Memory B cell (primary cell): Measurements from ENCODE around the gene IFNG.
"Not testable (repeated sequence)": the region's sequence is repeated elsewhere in the genome, so short reads cannot be mapped to it uniquely, and the experiment has no call there.

Experiments used
- ATAC-seq: fragments of 150-1000 bp; cut with Tn5 transposase; 2 replicates; pipeline ENCODE4 v1.10.0; 2021; ENCODE audit warnings: low read depth, mild to moderate bottlenecking, moderate library complexity
- DNase-seq, 2 donors: peaks; one replicate each; pipeline ENCODE4 v3.0.0; 2022; ENCODE audit warnings: low spot score in 2 of 2
- H3K27ac Mint-ChIP-seq: one replicate; pipeline ENCODE4 v1.8.0; 2022; ENCODE audit warnings: mild to moderate bottlenecking, moderate library complexity, mixed read lengths
- H3K27me3 Mint-ChIP-seq: one replicate; pipeline ENCODE4 v1.8.0; 2022; ENCODE audit warnings: mixed read lengths
- H3K36me3 Mint-ChIP-seq: one replicate; pipeline ENCODE4 v1.8.0; 2022; ENCODE audit warnings: mild to moderate bottlenecking, mixed read lengths
- H3K4me1 Mint-ChIP-seq: one replicate; pipeline ENCODE4 v1.8.0; 2022; ENCODE audit warnings: mixed read lengths
- H3K4me3 Mint-ChIP-seq: one replicate; pipeline ENCODE4 v1.8.0; 2022; ENCODE audit warnings: mild to moderate bottlenecking, moderate library complexity, mixed read lengths
- H3K9me3 Mint-ChIP-seq: one replicate; pipeline ENCODE4 v1.8.0; 2022; ENCODE audit warnings: mixed read lengths

IFNG gene

DNA sequence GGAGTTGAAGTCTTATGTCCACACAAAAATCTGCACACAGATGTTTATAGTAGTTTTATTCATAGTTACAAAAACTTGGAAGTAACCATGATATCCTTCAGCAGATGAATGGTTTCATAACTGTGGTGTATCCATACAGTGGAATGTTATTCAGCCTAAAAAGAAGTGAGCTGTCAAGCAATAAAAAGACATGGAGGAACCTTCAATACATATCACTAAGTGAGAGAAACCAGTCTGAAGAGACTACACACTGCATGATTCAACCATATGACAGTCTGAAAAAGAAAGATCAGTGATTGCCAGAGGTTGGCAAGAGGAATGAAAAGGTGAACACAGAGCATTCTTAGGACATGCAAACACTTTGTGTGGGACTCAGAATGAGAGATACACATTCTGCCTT lies 18.6 kb upstream of the IFNG start:
- H3K27me3 Mint-ChIP-seq: no peaks in the 10 kb centered on the region
- no peak overlapping the region for H3K4me3 Mint-ChIP-seq
- peaks cover 22% of the 10 kb centered on the region for H3K4me1 Mint-ChIP-seq
- H3K27ac Mint-ChIP-seq: no peak overlapping the region
- DNase-seq (no peak), ATAC-seq (no peak)
- no peaks in the 10 kb centered on the region for H3K9me3 Mint-ChIP-seq
- peaks cover 9% of the 10 kb centered on the region for H3K36me3 Mint-ChIP-seq

DNA sequence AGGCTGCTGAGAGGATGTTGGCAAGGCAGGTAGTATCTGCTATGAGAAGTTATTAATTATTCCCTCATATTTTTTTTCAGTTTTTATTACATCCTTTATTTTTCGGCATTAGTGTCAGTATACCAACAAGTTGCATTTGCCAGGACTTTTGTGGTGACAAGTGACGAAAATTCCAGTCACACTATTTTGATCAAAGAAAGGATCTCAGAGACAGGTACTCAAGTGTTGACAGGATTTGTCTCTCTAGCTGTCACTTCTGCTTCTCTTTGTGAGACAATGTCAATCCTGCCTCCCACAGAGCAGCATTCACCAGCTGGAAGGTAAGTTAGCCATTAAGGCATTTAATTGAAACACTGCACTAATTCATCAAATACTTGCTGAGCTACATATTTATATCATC lies 18.0 kb upstream of the IFNG start:
- no peak overlapping the region for H3K4me3 Mint-ChIP-seq
- H3K36me3 Mint-ChIP-seq: peaks cover 9% of the 10 kb centered on the region
- H3K27me3 Mint-ChIP-seq: no peaks in the 10 kb centered on the region
- DNase-seq: no peak
- peak overlapping the region; percentile 96 for H3K27ac Mint-ChIP-seq
- H3K9me3 Mint-ChIP-seq: no peaks in the 10 kb centered on the region
- ATAC-seq: no peak
- peaks cover 22% of the 10 kb centered on the region for H3K4me1 Mint-ChIP-seq

DNA sequence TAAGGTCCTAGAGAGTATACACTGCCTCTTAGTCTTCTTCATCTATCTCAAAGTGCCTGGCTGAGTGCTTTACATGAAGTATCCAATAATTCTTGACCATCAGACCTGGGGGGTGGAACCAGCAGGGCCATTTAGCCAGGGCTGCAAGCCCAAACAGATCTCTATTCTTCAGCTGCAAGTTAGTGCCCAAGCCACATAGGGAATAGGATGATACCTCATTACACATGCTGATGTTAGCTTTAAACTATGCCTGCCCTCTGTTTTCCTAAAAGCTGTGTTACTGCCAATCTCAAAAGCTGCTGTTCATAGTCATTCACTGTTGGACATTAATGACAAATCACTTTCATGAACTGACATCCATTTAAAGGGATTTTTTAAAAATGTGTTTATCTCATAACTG lies 16.7 kb upstream of the IFNG start:
- Mint-ChIP-seq H3K4me1 (peaks cover 19% of the 10 kb centered on the region), H3K9me3 (no peaks in the 10 kb centered on the region), H3K36me3 (peaks cover 9% of the 10 kb centered on the region), H3K27me3 (no peaks in the 10 kb centered on the region), H3K27ac (peak overlapping the region; percentile 96), H3K4me3 (peak overlapping the region; percentile 78)
- ATAC-seq: no peak
- DNase-seq: no peak

DNA sequence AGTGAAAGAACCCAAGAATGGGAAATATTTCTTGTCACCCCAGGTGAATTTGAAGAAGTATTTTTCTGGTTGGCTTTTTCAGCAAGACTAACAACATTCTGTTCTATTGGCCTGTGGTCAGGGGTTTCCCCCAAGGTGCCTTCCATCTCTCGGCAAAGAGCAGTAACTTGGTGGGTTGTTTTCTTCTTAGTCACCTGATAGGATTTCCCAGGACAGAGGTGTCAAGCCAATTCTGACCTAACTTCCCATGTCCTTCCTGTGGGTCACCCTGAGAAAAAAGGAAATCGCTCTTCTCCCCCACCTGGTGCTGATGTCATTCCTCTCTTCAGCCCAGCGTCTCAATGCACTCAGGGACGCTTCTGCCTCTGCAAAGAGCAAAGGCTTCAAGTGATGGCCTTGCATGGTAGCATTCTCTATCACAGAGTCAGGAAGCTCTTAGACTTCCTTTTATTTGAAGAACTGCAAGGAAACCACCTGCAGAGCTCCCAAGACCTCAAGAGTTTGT lies 16.1 kb upstream of the IFNG start:
- ATAC-seq: peak; percentile 84
- peaks cover 14% of the 10 kb centered on the region for H3K4me1 Mint-ChIP-seq
- H3K9me3 Mint-ChIP-seq: no peaks in the 10 kb centered on the region
- peak; percentile 37 to 65 for DNase-seq
- H3K27me3 Mint-ChIP-seq: no peaks in the 10 kb centered on the region
- H3K36me3 Mint-ChIP-seq: peaks cover 7% of the 10 kb centered on the region
- H3K4me3 Mint-ChIP-seq: peak overlapping the region; percentile 78
- peak overlapping the region; percentile 96 for H3K27ac Mint-ChIP-seq

DNA sequence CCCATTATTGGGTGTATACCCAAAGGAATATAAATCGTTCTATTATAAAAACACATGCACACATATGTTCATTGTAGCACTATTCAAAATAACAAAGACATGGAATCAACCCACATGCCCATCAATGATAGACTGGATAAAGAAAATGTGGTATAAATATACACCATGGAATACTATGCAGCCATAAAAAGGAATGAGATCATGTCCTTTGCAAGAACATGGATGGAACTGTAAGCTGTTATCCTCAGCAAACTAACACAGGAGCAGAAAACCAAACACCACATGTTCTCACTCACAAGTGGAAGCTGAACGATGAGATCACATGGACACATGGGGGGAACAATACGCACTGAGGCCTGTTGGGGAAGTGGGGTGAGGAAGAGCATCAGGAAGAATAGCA lies 15.2 kb upstream of the IFNG start:
- not testable (repeated sequence) for H3K27me3 Mint-ChIP-seq, H3K36me3 Mint-ChIP-seq, H3K9me3 Mint-ChIP-seq, ATAC-seq, DNase-seq
- Mint-ChIP-seq H3K27ac (peak overlapping the region; percentile 96), H3K4me1 (peaks cover 14% of the 10 kb centered on the region), H3K4me3 (peak overlapping the region; percentile 78)

DNA sequence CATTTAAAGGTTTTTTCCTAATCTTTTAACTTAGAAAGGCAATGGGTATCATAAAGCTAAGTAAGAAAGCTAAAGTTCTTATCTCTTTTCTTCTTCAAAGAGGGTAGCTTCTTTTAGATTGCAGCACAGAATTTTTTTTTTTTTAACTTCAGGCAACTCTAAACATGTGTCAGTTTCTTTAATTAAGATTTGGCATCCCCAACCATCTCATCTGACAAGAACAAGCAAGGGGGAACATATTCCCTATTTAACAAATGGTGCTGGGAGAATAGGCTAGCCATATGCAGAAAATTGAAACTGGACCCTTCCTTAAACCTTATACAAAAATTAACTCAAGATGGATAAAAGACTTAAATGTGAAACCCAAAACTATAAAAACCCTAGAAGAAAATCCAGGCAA lies 14.3 kb upstream of the IFNG start:
- no peak overlapping the region for H3K4me3 Mint-ChIP-seq
- H3K36me3 Mint-ChIP-seq: peaks cover 5% of the 10 kb centered on the region
- H3K27me3 Mint-ChIP-seq: no peaks in the 10 kb centered on the region
- peaks cover 14% of the 10 kb centered on the region for H3K4me1 Mint-ChIP-seq
- DNase-seq (no peak), ATAC-seq (no peak)
- H3K9me3 Mint-ChIP-seq: no peaks in the 10 kb centered on the region
- H3K27ac Mint-ChIP-seq: peak overlapping the region; percentile 96

DNA sequence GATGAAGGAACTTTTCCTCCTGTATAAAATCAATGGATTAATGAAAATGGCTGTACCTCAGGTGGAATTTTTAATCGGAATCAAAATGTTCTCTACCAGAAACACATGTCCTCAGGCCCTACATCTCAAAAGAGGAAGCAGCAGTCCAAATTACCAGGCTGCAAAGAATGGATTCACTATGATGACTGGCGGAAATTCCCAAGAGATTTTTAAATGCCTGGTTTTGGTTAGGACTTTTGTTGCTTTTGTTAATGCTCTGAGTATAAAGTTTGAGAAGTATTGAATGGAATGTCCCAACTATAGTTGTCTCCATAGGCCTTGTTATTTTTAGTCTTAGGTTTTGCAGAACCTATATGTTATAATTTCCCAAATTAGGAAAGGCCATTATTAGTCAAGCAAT lies 11.2 kb upstream of the IFNG start:
- Mint-ChIP-seq H3K27ac (no peak overlapping the region), H3K4me3 (no peak overlapping the region)
- no peak for DNase-seq

DNA sequence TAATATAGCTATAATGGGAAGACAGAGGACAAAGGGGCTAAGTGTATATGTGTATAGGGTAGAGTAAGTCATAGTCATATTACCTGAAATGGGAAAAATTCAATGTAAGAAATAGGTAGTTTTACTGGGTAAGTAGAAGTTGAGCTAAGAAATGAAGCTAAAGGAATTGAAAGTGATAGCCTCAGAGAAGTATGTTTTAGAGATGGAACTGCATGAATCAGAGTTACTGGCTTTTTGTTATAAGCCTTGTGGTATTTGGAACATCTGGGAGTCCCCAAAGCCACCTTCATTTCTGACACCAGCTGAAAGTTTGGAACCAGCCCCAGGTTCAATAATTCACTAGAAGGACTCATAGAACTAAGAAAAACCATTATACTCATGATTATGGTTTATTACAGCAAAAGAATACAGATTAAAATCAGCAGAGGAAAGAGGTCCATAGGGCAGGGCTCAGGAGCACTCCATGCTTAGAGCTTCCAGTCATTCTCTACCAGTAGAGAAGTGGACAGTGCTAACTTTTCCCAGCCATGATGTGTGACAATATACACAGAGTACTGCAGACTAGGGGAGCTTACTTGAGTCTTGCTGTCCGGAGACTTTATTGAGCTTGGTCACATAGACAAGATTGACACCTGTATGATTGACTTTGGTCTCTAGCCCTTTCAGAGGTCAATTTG lies 9.8 kb upstream of the IFNG start:
- Mint-ChIP-seq H3K4me1 (no peaks in the 10 kb centered on the region), H3K27me3 (peaks cover 2% of the 10 kb centered on the region), H3K36me3 (peaks cover 2% of the 10 kb centered on the region), H3K27ac (no peak overlapping the region), H3K9me3 (no peaks in the 10 kb centered on the region), H3K4me3 (no peak overlapping the region)
- ATAC-seq (no peak), DNase-seq (no peak)

More for the DNA sequence above, 11.2 kb upstream of the IFNG start:
- Mint-ChIP-seq H3K36me3 (peaks cover 2% of the 10 kb centered on the region), H3K4me1 (peaks cover 6% of the 10 kb centered on the region), H3K9me3 (no peaks in the 10 kb centered on the region), H3K27me3 (peaks cover 2% of the 10 kb centered on the region)
- no peak for ATAC-seq

DNA sequence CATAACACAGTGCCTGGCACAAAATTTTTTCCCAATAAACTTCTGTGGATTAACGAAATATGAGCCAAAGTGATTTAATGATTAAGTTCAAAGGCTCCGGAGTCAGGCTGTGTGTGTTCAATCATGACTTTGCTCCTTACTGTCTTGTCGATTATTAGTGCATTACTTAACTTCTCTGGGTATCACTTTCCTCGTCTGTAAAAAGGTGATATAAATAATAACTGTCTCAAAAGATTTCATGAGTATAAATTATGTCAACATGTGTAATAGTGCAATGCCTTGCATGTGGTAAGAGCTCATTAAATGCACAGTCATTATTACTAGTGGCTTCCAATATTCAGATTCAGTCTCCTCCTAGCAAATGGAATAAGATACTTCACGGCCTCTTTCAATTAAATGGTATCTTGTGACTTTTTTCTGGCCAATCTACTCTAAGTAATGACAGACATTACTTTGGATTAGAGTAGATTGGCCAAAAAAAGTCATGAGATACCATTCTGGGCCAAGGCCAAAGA lies 6.8 kb upstream of the IFNG start:
- peaks cover 7% of the 10 kb centered on the region for H3K36me3 Mint-ChIP-seq
- ATAC-seq (no peak), DNase-seq (no peak)
- H3K4me1 Mint-ChIP-seq: peaks cover 5% of the 10 kb centered on the region
- no peak overlapping the region for H3K4me3 Mint-ChIP-seq
- H3K9me3 Mint-ChIP-seq: no peaks in the 10 kb centered on the region
- H3K27ac Mint-ChIP-seq: peak overlapping the region; percentile 45
- H3K27me3 Mint-ChIP-seq: peaks cover 2% of the 10 kb centered on the region

DNA sequence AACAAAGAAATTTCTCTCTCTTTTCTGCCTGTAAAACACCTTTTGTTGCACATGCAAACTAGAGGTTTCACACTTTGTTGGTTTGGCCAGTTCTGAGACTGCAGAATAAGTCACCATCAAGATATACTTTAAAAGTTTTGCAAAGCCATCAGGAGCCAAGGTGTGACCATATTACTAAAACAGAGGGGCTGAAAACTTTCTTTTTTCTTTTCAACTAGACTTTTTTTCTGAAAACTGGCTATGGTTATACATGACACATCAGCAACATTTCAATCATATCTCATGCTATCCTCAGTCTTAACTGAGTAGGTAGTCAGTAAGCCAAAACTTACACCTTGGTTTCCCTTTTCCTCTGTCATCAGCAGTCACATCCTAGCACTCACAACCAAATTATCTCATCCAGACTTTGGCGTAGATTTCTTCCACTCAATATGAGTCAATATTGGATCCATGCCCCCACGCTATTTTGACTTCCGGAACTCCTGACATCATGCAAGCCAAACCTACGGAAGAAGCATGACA lies 4.1 kb upstream of the IFNG start:
- peaks cover 7% of the 10 kb centered on the region for H3K36me3 Mint-ChIP-seq
- peak overlapping the region; percentile 5 for H3K4me3 Mint-ChIP-seq
- H3K27ac Mint-ChIP-seq: no peak overlapping the region
- H3K27me3 Mint-ChIP-seq: peaks cover 2% of the 10 kb centered on the region
- no peak for ATAC-seq
- DNase-seq: no peak
- H3K9me3 Mint-ChIP-seq: no peaks in the 10 kb centered on the region
- peaks cover 5% of the 10 kb centered on the region for H3K4me1 Mint-ChIP-seq

DNA sequence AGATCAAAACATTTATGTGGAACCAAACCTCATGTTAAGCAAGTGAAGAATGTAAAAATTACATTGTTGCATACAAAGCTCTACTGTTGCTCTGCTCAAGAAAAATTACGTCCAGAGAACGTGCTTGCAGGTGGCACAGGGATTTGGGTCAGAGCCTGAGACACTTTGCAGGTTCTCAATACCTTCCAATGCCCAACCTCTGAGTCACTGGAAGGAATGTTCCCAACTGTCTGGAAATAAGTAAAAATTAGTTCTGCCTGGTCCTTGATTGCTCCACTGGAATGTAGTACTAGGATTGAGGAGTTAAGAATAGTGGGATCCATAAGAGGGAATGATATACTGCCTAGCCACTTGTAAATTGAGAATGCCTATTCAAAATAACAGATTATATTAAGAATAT lies 2.8 kb upstream of the IFNG start:
- Mint-ChIP-seq H3K4me3 (no peak overlapping the region), H3K27me3 (peaks cover 2% of the 10 kb centered on the region), H3K4me1 (peaks cover 8% of the 10 kb centered on the region), H3K36me3 (peaks cover 7% of the 10 kb centered on the region), H3K27ac (no peak overlapping the region), H3K9me3 (no peaks in the 10 kb centered on the region)
- ATAC-seq: no peak
- no peak for DNase-seq

DNA sequence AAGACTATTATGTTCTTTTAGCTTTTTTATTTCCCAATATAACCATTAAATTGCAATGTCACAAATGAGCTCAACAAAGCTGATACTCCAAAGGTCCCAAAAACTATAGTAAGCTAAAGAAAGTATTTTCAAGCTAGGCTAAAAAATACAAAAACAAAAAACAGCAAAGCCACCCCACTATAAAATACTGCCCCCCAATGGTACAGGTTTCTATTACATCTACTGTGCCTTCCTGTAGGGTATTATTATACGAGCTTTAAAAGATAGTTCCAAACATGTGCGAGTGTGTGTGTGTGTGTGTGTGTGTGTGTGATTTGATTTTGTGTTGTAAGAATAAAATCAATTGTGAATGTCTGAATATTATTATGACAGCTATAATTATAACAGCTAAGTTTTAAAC lies 1.1 kb downstream of the IFNG start:
- no peak overlapping the region for H3K4me3 Mint-ChIP-seq
- H3K4me1 Mint-ChIP-seq: peaks cover 5% of the 10 kb centered on the region
- no peak overlapping the region for H3K27ac Mint-ChIP-seq
- DNase-seq: no peak
- ATAC-seq: peak; percentile 43
- H3K9me3 Mint-ChIP-seq: no peaks in the 10 kb centered on the region
- H3K27me3 Mint-ChIP-seq: no peaks in the 10 kb centered on the region
- H3K36me3 Mint-ChIP-seq: peaks cover 1% of the 10 kb centered on the region

DNA sequence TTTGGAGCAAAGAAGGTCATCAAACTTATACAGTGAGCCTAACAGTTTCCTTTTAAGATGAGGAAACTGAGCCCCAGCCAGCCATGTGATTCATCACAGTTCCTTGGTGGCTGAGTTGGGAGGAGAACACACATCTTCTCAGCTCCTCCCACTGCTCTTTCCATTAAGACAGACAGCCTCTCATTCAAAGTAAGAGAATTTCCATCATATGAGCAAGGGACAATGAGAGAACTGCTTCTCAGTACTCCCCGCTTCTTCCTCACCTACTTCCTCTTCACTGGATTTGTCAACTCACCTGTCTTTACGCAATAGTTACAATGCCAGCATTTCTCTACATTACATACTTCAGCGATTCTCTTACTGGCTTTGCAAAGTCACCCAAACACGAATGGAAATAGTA lies 2.2 kb downstream of the IFNG start:
- H3K27me3 Mint-ChIP-seq: no peaks in the 10 kb centered on the region
- H3K4me3 Mint-ChIP-seq: no peak overlapping the region
- H3K27ac Mint-ChIP-seq: peak overlapping the region; percentile 71
- H3K9me3 Mint-ChIP-seq: no peaks in the 10 kb centered on the region
- no peak for DNase-seq
- H3K4me1 Mint-ChIP-seq: peaks cover 5% of the 10 kb centered on the region
- ATAC-seq: no peak
- peaks cover 1% of the 10 kb centered on the region for H3K36me3 Mint-ChIP-seq

DNA sequence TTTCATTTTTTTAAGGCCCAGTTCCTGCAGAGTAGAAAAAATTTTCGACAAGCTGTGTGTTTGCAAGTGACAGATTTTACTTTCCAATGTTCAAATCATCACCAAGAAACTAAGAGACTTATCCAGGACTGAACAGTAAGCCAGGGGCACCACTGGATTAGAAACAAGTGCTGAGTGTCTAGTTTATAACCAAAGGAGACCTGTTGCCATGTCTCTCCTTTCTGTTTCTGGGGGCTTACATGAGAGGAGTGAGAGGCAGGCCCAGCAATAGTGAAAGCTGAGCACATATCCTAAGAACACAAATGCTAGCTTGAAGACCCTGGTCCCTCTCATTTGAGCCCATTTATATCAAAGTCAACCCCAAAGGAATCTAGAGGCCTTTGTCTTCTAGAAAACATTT lies 2.9 kb downstream of the IFNG start:
- H3K4me3 Mint-ChIP-seq: no peak overlapping the region
- ATAC-seq: no peak
- H3K27me3 Mint-ChIP-seq: no peaks in the 10 kb centered on the region
- DNase-seq: no peak
- peaks cover under 1% of the 10 kb centered on the region for H3K36me3 Mint-ChIP-seq
- H3K27ac Mint-ChIP-seq: no peak overlapping the region
- no peaks in the 10 kb centered on the region for H3K9me3 Mint-ChIP-seq
- peaks cover 5% of the 10 kb centered on the region for H3K4me1 Mint-ChIP-seq

DNA sequence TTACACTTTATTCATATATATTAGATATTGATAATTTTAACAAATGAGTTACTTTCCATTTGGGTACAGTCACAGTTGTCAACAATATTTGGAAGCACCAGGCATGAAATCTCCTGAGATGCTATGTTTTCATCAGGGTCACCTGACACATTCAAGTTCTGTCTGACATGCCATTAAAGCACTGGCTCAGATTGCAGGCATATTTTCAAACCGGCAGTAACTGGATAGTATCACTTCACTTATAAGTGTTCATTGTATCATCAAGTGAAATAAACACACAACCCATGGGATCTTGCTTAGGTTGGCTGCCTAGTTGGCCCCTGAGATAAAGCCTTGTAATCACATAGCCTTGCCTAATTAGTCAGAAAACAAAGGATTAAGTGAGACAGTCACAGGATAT lies 4.8 kb downstream of the IFNG start:
- Mint-ChIP-seq H3K9me3 (no peaks in the 10 kb centered on the region), H3K27ac (no peak overlapping the region), H3K36me3 (no peaks in the 10 kb centered on the region), H3K27me3 (no peaks in the 10 kb centered on the region), H3K4me3 (no peak overlapping the region), H3K4me1 (peaks cover 10% of the 10 kb centered on the region)
- ATAC-seq (no peak), DNase-seq (no peak)
